ENCODE results near the gene FAN1.

Gene FAN1

DNA sequence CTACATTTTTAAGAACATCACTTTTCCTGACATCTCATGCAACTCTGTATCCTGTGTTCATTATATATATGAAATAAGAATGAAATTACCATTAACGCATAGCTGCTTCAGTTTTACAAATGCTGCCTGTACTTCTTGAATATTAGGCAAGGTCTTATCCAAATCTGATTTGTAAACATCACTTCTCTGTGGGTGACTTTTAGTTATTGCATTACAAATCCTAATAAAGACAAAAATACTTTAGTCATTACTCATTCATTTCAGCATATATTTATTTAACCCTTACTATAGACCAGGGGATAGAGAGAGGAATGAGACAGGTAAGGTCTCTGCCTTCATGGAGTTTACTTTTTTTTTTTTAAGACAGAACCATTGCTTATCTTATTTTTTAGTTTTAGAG lies 51.0 kb downstream of the FAN1 start:
- TF ChIP-seq EZH2phosphoT487 (IDR thresholded peaks at IDR 0.05; ENCODE audit: low read depth): no peak
- TF ChIP-seq, protein P1, sequence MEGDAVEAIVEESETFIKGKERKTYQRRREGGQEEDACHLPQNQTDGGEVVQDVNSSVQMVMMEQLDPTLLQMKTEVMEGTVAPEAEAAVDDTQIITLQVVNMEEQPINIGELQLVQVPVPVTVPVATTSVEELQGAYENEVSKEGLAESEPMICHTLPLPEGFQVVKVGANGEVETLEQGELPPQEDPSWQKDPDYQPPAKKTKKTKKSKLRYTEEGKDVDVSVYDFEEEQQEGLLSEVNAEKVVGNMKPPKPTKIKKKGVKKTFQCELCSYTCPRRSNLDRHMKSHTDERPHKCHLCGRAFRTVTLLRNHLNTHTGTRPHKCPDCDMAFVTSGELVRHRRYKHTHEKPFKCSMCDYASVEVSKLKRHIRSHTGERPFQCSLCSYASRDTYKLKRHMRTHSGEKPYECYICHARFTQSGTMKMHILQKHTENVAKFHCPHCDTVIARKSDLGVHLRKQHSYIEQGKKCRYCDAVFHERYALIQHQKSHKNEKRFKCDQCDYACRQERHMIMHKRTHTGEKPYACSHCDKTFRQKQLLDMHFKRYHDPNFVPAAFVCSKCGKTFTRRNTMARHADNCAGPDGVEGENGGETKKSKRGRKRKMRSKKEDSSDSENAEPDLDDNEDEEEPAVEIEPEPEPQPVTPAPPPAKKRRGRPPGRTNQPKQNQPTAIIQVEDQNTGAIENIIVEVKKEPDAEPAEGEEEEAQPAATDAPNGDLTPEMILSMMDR (IDR thresholded peaks at IDR 0.05; ENCODE audit: low read depth, low read length): no peak
- Histone ChIP-seq H3K27me3 (ENCODE audit: low read depth, low read length) (no peaks in the 10 kb centered on the region), H3K79me2 (ENCODE audit: low read length) (no peaks in the 10 kb centered on the region), H2AFZ (ENCODE audit: low read depth, low read length) (no peak overlapping the region), H3K4me2 (ENCODE audit: low read length) (no peak overlapping the region), H3K9ac (ENCODE audit: low read length) (no peak overlapping the region), H4K20me1 (ENCODE audit: insufficient read depth, low read length) (no peaks in the 10 kb centered on the region), H3K4me1 (ENCODE audit: low read length) (peaks cover 18% of the 10 kb centered on the region), H3K4me3 (ENCODE audit: low read length) (no peak overlapping the region), H3K36me3 (replicated peaks; ENCODE audit: low read depth, low read length) (peaks cover 78% of the 10 kb centered on the region), H3K27ac (ENCODE audit: low read length) (no peak overlapping the region), H3K9me3 (ENCODE audit: insufficient read depth, low read length) (no peaks in the 10 kb centered on the region)

DNA sequence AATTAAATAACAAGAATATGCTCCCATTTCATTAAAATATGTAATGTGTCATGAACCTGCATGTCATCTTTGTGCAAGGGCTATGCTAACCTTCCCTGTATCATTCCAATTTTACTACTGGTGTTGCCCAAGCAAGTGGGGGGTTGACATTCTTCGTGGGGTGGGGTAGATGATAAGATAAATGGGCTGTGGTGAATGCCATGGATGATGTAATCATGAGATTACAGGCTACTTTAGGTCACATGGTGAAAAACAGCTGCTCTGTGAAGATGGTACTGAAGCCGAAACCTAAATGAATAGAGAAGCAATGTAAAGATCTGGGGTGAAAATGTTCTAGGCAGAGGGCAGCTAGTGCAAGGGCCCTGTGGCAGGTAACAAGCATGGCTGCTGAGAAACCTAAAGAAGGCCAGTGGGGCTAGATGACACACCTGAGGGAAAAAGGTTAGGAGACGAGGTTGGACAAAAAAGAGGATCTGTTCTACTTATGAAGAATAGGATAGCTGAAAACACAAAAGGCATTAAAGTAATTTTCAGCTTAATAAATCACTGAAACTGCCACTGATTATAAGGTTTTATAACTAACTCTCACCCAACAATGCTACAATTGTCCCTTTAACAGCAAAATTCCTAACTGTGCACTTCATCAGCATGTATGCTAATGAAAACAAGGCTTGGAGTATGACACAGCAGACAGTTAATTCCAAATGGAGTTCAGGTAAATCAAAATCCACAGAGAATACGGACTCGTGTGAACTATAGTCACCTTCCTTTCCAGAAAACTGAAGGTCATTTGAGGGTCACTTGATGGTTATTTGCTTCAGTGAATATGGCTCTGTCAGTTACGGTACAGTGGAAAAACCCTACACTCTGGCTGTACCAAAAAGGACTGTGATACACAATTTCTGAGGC lies 52.8 kb downstream of the FAN1 start:
- H3K4me3 ChIP-seq (ENCODE audit: low read length): no peak overlapping the region
- TF ChIP-seq, protein P1 (IDR thresholded peaks at IDR 0.05; ENCODE audit: low read depth, low read length): no peak
- no peak for TF ChIP-seq EZH2phosphoT487 (IDR thresholded peaks at IDR 0.05; ENCODE audit: low read depth)
- H3K27ac ChIP-seq (ENCODE audit: low read length): no peak overlapping the region
- H3K4me1 ChIP-seq (ENCODE audit: low read length): peaks cover 18% of the 10 kb centered on the region
- H3K27me3 ChIP-seq (ENCODE audit: low read depth, low read length): no peaks in the 10 kb centered on the region
- peaks cover 72% of the 10 kb centered on the region for H3K36me3 ChIP-seq (replicated peaks; ENCODE audit: low read depth, low read length)
- H3K9me3 ChIP-seq (ENCODE audit: insufficient read depth, low read length): no peaks in the 10 kb centered on the region
- no peaks in the 10 kb centered on the region for H3K79me2 ChIP-seq (ENCODE audit: low read length)
- H2AFZ ChIP-seq (ENCODE audit: low read depth, low read length): no peak overlapping the region
- H3K4me2 ChIP-seq (ENCODE audit: low read length): no peak overlapping the region
- no peak overlapping the region for H3K9ac ChIP-seq (ENCODE audit: low read length)
- H4K20me1 ChIP-seq (ENCODE audit: insufficient read depth, low read length): no peaks in the 10 kb centered on the region

DNA sequence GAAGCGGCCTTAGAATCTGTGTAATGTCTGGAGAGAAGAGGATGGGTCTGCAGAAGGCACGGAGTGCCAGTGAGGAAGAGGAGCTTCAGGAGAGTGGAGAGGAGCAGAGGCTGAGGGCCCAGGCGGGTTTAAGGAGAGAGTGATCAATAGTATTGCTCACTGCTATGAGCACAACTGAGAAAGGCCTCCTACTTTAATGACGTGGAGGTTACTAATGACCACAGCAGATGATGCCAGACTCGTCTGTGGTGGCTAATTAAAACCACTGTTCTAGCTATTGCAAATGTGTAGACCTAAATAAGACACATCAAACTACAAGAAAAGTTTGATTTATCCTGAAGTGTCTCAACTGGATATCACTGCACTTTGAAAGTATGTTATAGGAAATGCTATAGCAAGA lies 54.5 kb downstream of the FAN1 start:
- peak overlapping the region; percentile 17 for H3K4me2 ChIP-seq (ENCODE audit: low read length)
- no peaks in the 10 kb centered on the region for H3K9me3 ChIP-seq (ENCODE audit: insufficient read depth, low read length)
- TF ChIP-seq, protein P1 (IDR thresholded peaks at IDR 0.05; ENCODE audit: low read depth, low read length): no peak
- no peak for TF ChIP-seq EZH2phosphoT487 (IDR thresholded peaks at IDR 0.05; ENCODE audit: low read depth)
- peaks cover 69% of the 10 kb centered on the region for H3K36me3 ChIP-seq (replicated peaks; ENCODE audit: low read depth, low read length)
- H2AFZ ChIP-seq (ENCODE audit: low read depth, low read length): no peak overlapping the region
- no peaks in the 10 kb centered on the region for H3K27me3 ChIP-seq (ENCODE audit: low read depth, low read length)
- no peak overlapping the region for H3K9ac ChIP-seq (ENCODE audit: low read length)
- peak overlapping the region; percentile 17; the same call in 1 of the 2 replicates for H3K27ac ChIP-seq (ENCODE audit: low read length)
- 0 out of 2 replicates have a peak, but pooled peaks cover 4% of the 10 kb centered on the region for H4K20me1 ChIP-seq (ENCODE audit: insufficient read depth, low read length)
- H3K4me3 ChIP-seq (ENCODE audit: low read length): no peak overlapping the region
- peaks cover 24% of the 10 kb centered on the region for H3K4me1 ChIP-seq (ENCODE audit: low read length)
- H3K79me2 ChIP-seq (ENCODE audit: low read length): no peaks in the 10 kb centered on the region

DNA sequence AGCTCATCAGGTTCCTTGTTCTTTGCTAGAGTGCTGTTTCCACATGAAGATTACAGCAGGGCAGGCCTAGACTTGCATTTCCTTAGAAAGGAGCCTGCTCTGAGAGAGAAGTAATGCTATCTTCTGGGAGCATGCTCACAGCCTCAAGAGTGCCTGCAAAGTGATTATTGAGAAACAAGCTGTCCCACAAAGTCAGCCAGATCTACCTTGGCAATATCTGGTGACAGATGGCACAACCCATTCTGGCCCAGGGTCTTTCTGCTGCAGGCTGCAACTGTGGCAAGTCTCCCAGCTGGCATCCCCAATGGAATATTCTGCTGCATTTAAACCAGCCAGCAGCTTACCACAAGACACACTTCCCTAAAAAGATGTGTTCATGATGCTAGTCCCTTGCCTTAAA lies 58.4 kb downstream of the FAN1 start:
- no peak overlapping the region for H3K27ac ChIP-seq (ENCODE audit: low read length)
- TF ChIP-seq, protein P1 (IDR thresholded peaks at IDR 0.05; ENCODE audit: low read depth, low read length): no peak
- TF ChIP-seq EZH2phosphoT487 (IDR thresholded peaks at IDR 0.05; ENCODE audit: low read depth): no peak
- no peak overlapping the region for H3K9ac ChIP-seq (ENCODE audit: low read length)
- H3K4me3 ChIP-seq (ENCODE audit: low read length): no peak overlapping the region
- no peaks in the 10 kb centered on the region for H3K27me3 ChIP-seq (ENCODE audit: low read depth, low read length)
- H3K4me2 ChIP-seq (ENCODE audit: low read length): no peak overlapping the region
- no peaks in the 10 kb centered on the region for H3K9me3 ChIP-seq (ENCODE audit: insufficient read depth, low read length)
- peaks cover 29% of the 10 kb centered on the region for H3K4me1 ChIP-seq (ENCODE audit: low read length)
- peaks cover 57% of the 10 kb centered on the region for H3K36me3 ChIP-seq (replicated peaks; ENCODE audit: low read depth, low read length)
- H4K20me1 ChIP-seq (ENCODE audit: insufficient read depth, low read length): 0 out of 2 replicates have a peak, but pooled peaks cover 4% of the 10 kb centered on the region
- no peaks in the 10 kb centered on the region for H3K79me2 ChIP-seq (ENCODE audit: low read length)
- no peak overlapping the region for H2AFZ ChIP-seq (ENCODE audit: low read depth, low read length)
